Activated naive CD4-positive, alpha-beta T cell treated with Interleukin-2 at 50 U/mL for 16 hours (primary cell): ENCODE results near the gene NCK1.
"Not testable (repeated sequence)": the region's sequence is repeated elsewhere in the genome, so short reads cannot be mapped to it uniquely, and the experiment has no call there.

Experiments used
- DNase-seq: peaks from one replicate; pipeline ENCODE4 v3.0.0-alpha.2; 2020

NCK1 gene

GRCh38 chr3:136869282-136869681 lies 7.3 kb downstream of the NCK1 start:
- no peak for DNase-seq

- DNase-seq: not testable (repeated sequence)
Measured at GRCh38 chr3:136872258-136872657, 10.2 kb downstream of the NCK1 start.

DNA sequence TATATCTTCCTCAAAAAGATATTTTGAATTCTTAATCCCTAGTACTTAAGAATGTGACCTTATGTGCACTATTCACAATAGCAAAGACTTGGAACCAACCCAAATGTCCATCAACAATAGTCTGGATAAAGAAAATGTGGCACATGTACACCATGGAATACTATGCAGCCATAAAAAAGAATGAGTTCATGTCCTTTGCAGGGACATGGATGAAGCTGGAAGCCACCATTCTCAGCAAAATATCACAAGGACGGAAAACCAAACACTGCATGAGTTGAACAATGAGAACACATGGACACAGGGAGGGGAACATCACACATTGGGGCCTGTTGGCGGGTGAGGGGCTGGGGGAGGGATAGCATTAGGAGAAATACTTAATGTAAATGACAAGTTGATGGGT lies 17.5 kb downstream of the NCK1 start:
- not testable (repeated sequence) for DNase-seq

- no peak for DNase-seq
Measured at GRCh38 chr3:136882571-136882970, 20.6 kb downstream of the NCK1 start.

DNA sequence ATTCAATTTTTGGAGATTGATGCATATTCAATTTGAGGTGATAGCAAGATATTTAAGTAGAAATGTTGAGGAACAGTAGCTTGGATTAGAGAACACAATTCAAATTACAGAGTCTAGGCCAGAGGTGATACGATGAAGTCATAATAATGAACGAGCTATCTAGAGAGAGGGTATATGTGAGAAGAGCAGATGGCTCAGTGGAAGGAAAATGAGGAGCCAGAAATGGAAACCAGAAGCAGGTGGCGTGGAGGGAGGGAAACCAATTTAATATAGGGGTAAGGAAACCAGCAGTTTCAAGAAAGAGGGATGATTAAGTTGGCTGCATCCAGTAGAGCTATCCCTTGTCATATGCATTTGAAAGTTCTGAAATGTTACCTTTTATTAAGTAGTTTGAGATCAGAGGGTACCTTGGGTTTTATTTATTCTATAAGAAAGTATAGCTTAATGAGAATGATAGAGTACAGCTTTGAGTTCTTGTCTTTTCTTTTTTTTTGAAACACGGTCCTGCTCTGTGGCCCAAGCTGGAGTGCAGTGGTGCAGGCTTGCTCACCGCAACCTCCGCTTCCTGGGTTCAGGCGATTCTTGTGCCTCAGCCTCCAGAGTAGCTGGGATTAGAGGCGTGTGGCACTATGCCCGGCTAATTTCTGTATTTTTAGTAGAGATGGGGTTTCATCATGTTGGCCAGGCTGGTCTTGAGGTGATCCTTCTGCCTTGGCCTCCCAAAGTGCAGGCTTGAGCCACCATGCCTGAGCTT lies 22.1 kb downstream of the NCK1 start:
- no peak for DNase-seq

GRCh38 chr3:136885357-136886213 lies 23.6 kb downstream of the NCK1 start:
- DNase-seq: no peak

GRCh38 chr3:136889947-136890346 lies 27.9 kb downstream of the NCK1 start:
- no peak for DNase-seq

GRCh38 chr3:136891934-136892855 lies 30.2 kb downstream of the NCK1 start:
- no peak for DNase-seq

GRCh38 chr3:136893848-136894443 lies 31.9 kb downstream of the NCK1 start:
- DNase-seq: no peak

DNA sequence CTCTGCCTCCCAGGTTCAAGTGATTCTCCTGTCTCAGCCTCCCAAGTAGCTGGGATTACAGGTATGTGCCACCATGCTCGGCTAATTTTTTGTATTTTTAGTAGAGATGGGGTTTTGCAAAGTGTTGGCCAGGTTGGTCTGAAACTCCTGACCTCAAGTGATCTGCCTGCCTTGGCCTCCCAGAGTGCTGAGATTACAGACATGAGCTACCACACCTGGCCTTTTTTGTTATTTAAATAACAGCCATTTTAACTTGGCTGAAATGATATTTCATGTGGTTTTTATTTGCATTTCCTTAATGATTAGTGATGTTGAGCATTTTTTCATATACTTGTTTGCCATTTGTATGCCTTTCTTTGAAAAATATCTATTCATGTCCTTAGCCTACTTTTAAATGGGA lies 35.2 kb downstream of the NCK1 start:
- not testable (repeated sequence) for DNase-seq

- no peak for DNase-seq
Measured at GRCh38 chr3:136898549-136898948, 36.5 kb downstream of the NCK1 start.

DNA sequence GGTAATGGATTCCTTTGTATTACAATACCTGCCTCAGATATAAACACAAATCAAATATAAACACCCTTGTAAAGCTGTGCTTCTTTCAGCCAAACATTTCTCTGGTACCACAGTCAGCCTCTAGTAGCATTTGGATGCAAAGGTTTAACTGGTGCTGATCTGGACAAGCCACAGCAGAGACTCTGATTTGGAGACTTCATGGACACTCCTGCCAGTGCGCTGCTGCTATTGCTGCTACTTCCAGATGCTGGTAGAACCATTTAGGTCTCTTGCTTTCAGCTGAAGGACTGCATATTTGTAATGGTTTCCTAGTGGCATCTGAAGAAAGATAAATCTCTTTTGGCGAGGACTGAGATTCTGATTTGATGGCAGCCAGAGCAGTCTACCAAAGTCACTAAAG lies 36.9 kb downstream of the NCK1 start:
- no peak for DNase-seq

- DNase-seq: no peak
Measured at GRCh38 chr3:136899622-136900158, 37.7 kb downstream of the NCK1 start.

DNA sequence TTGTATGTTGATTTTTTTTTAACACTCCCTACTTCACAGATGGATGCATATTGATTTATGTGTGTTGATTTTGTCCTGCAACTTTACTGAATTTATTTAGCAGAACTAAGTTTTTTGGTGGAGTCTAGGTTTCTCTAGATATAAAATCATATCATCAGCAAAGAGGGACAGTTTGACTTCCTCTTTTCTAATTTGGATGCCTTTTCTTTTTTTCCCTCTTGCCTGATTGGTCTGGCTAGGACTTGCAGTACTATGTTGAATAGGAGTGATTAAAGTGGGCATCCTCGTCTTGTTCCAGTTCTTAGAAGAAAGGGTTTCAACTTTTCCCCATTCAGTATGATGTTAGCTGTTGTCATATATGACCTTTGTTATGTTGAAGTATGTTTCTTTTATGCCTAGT lies 38.7 kb downstream of the NCK1 start:
- DNase-seq: not testable (repeated sequence)

GRCh38 chr3:136901391-136901790 lies 39.4 kb downstream of the NCK1 start:
- no peak for DNase-seq

- not testable (repeated sequence) for DNase-seq
Measured at GRCh38 chr3:136902530-136902929, 40.5 kb downstream of the NCK1 start.

GRCh38 chr3:136903899-136904298 lies 41.9 kb downstream of the NCK1 start:
- no peak for DNase-seq

- no peak for DNase-seq
Measured at GRCh38 chr3:136904746-136905145, 42.7 kb downstream of the NCK1 start.

DNA sequence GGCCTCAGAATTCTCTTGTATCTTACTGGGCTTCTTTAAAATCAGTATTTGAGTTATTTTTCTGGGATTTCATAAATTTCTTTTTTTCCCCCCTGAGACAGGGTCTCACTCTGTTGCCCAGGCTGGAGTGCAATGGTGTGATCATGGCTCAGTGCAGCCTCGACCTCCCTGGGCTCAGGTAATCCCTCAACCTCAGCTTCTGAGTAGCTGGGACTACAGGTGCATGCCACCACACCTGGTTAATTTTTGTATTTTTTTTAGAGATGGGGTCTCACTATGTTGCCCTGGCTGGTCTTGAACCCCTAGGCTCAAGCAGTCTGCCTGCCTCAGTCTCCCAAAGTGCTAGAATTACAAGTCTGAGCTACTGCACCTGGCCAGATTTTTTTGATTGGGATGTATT lies 43.5 kb downstream of the NCK1 start:
- DNase-seq: no peak

DNA sequence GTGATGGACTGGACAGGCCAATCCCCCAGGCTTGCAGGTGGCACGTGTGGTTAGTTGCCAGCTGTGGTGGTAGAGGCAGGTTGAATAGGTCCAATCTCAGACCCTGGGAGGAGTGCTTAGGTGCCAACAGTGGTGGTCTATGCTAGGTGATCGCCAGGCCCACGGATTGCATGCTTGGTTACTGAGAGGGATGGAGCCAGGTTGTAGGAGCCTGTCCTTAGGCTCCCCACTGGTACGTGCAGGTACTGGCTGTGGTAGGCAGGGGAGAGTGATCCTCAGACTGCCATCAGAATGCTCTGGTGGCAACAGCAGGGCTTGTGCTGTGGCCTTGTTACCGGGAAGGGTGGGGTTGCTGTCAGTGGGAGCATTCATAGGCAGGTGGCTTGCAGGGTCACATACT lies 44.7 kb downstream of the NCK1 start:
- no peak for DNase-seq

GRCh38 chr3:136908297-136908696 lies 46.3 kb downstream of the NCK1 start:
- no peak for DNase-seq

DNA sequence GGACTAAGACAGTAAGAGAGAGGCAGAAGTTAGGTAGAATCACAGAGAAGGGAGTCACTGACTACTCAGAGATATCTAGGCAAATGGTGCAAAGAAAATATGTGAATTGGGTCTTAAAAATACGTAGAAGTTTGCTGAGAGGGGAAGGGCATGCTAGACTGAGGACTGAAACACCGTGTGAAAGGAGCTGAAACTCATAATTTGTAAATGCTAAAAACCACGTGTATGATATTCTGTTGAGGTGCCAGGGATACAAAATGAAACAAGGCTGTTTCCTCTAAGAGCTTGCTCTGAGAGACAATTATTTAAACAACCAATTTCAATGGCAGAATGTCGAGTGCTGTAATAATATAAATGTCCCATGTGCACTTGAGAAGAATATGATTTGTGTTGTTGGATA lies 47.2 kb downstream of the NCK1 start:
- no peak for DNase-seq
